ENCODE measurements around the gene CIZ1.

Gene CIZ1

GRCh38 chr9:128124873-128125579, 66.3 kb downstream of the CIZ1 start:
- DNase-seq (ENCODE audit: low read depth): no peak

- no peak for DNase-seq (ENCODE audit: low read depth)
These were observed 66.9 kb downstream of the CIZ1 start for GRCh38 chr9:128124451-128124850.

GRCh38 chr9:128123451-128124080, 67.8 kb downstream of the CIZ1 start:
- DNase-seq (ENCODE audit: low read depth): no peak

GRCh38 chr9:128122809-128123175, 68.6 kb downstream of the CIZ1 start:
- DNase-seq (ENCODE audit: low read depth): no peak

GRCh38 chr9:128121924-128122808, 69.2 kb downstream of the CIZ1 start:
- DNase-seq (ENCODE audit: low read depth): no peak

GRCh38 chr9:128121466-128121810, 69.9 kb downstream of the CIZ1 start:
- no peak for DNase-seq (ENCODE audit: low read depth)

GRCh38 chr9:128120741-128121465, 70.5 kb downstream of the CIZ1 start:
- DNase-seq (ENCODE audit: low read depth): no peak

- DNase-seq (ENCODE audit: low read depth): no peak
These were observed 71.2 kb downstream of the CIZ1 start for GRCh38 chr9:128120061-128120740.

GRCh38 chr9:128118971-128119665, 72.3 kb downstream of the CIZ1 start:
- DNase-seq (ENCODE audit: low read depth): no peak

GRCh38 chr9:128118472-128118857, 72.9 kb downstream of the CIZ1 start:
- DNase-seq (ENCODE audit: low read depth): no peak

GRCh38 chr9:128117613-128118471, 73.5 kb downstream of the CIZ1 start:
- DNase-seq (ENCODE audit: low read depth): peak; percentile 100

- DNase-seq (ENCODE audit: low read depth): no peak
These were observed 75.0 kb downstream of the CIZ1 start for GRCh38 chr9:128116104-128117083.

Data from stimulated activated CD8-positive, alpha-beta memory T cell treated with anti-CD3 and anti-CD28 coated beads, Interleukin-15, amount 100 ng/mL, for 24 hours (primary cell).